HCT116 (cell line): ENCODE data around the gene ITPKB. TPM values are rescaled to one million over a fixed set of nuclear protein-coding genes. Genes with fewer than 3 reads are reported as not detected.

Experiments
- ATAC-seq: fragments of 200-7000 bp; cut with Tn5 transposase; 2 replicates; pipeline ENCODE4 v1.9.1; 2020; ENCODE audit warnings: mild to moderate bottlenecking, moderate library complexity
- BruUV-seq: library from RNA; stranded (reverse); fragments of 400-500 nt; replicated peaks from 2 replicates; lab custom pipeline; 2021; lab: Mats Ljungman, UMichigan
- CTCF ChIA-PET: fragments of 300-600 bp; sonication (Branson Sonifier 250); formaldehyde crosslinking; loops from one replicate; lab custom pipeline; 2021; ENCODE audit warnings: antibody characterized with exemption; lab: Charles Lee
- POLR2A ChIA-PET: fragments of 300-600, 350-600 bp; sonication (Branson Sonifier 250); formaldehyde crosslinking; loops from one replicate; lab custom pipeline; 2021; ENCODE audit warnings: antibody characterized with exemption; lab: Charles Lee
- RAD21 ChIA-PET, 2 experiments: fragments of 300-600 bp; sonication (Branson Sonifier 250); formaldehyde crosslinking; loops; one replicate each; lab custom pipeline; 2023; ENCODE audit warnings: low total read pairs in 2 of 2; ENCODE audit not compliant: uncharacterized antibody in 2 of 2, unreplicated experiment in 2 of 2, low non-redundant PET in 1 of 2; lab: Charles Lee
- DNase-seq: peaks from one replicate; pipeline ENCODE4 v3.0.0-alpha.2; 2010; ENCODE audit warnings: low read depth, low spot score
- H2AFZ ChIP-seq: fragments of 200-600 bp; shearing (Covaris generic), sonication (generic); 2 replicates; pipeline ENCODE4 v1.6.1; 2017; ENCODE audit warnings: low read depth, mixed run types, mixed read lengths, antibody characterized with exemption, low read length; ENCODE audit not compliant: poor library complexity, severe bottlenecking
- H3K27ac ChIP-seq: 2 replicates; pipeline ENCODE4 v1.5.1; 2012; ENCODE audit warnings: low read depth, low read length
- H3K27me3 ChIP-seq: fragments of 200-600 bp; sonication (generic); 2 replicates; pipeline ENCODE4 v1.6.1; 2016; ENCODE audit warnings: mixed run types, low read length, mixed read lengths; ENCODE audit not compliant: insufficient read depth
- H3K36me3 ChIP-seq, 2 experiments: fragments of 200-500 bp in 1 of 2; fragments of 200-600 bp in 1 of 2; sonication (Bioruptor generic) in 1 of 2; sonication (generic) in 1 of 2; 2 replicates each; pipeline versions ENCODE4 v1.5.1 to v1.6.1; 2014 to 2016; ENCODE audit warnings: low read length in 2 of 2, inconsistent platforms in 1 of 2, mixed read lengths in 1 of 2, mixed run types in 1 of 2; ENCODE audit not compliant: insufficient read depth in 2 of 2, control insufficient read depth in 1 of 2
- H3K4me1 ChIP-seq, 2 experiments: fragments of 200-600 bp in 1 of 2; sonication (generic) in 1 of 2; 2 replicates each; pipeline versions ENCODE4 v1.5.1 to v1.6.1; 2012 to 2017; ENCODE audit warnings: low read length in 2 of 2, inconsistent platforms in 1 of 2, mild to moderate bottlenecking in 1 of 2, mixed read lengths in 1 of 2, mixed run types in 1 of 2, moderate library complexity in 1 of 2; ENCODE audit not compliant: insufficient read depth in 2 of 2, control insufficient read depth in 1 of 2
- H3K4me2 ChIP-seq: fragments of 200-600 bp; sonication (generic); 2 replicates; pipeline ENCODE4 v1.6.1; 2017; ENCODE audit warnings: mixed run types, low read length, mixed read lengths
- H3K4me3 ChIP-seq, 2 experiments: fragments of 200-600 bp in 1 of 2; sonication (generic) in 1 of 2; replicated peaks in 1 of 2; 2 replicates each; pipeline ENCODE4 v1.5.1; 2011 to 2016; ENCODE audit warnings: low read length in 2 of 2, control low read depth in 1 of 2, low read depth in 1 of 2, mild to moderate bottlenecking in 1 of 2, mixed read lengths in 1 of 2, mixed run types in 1 of 2
- H3K79me2 ChIP-seq: fragments of 200-600 bp; sonication (generic); 2 replicates; pipeline ENCODE4 v1.6.1; 2017; ENCODE audit warnings: mild to moderate bottlenecking, mixed run types, low read length, moderate library complexity, mixed read lengths; ENCODE audit not compliant: insufficient read depth
- H3K9ac ChIP-seq: fragments of 200-600 bp; sonication (generic); 2 replicates; pipeline ENCODE4 v1.6.1; 2016; ENCODE audit warnings: low read length, mixed read lengths
- H3K9me2 ChIP-seq: fragments of 200-600 bp; sonication (generic), shearing (Covaris generic); 2 replicates; pipeline ENCODE4 v1.6.1; 2017; ENCODE audit warnings: mixed run types, mild to moderate bottlenecking, moderate library complexity; ENCODE audit not compliant: insufficient read depth
- H3K9me3 ChIP-seq, 2 experiments: fragments of 200-500 bp in 1 of 2; fragments of 200-600 bp in 1 of 2; sonication (Bioruptor generic) in 1 of 2; sonication (generic) in 1 of 2; 2 replicates each; pipeline ENCODE4 v1.6.1; 2014 to 2017; ENCODE audit warnings: low read length in 2 of 2, mixed read lengths in 2 of 2, inconsistent platforms in 1 of 2, low read depth in 1 of 2, mild to moderate bottlenecking in 1 of 2, mixed run types in 1 of 2, moderate library complexity in 1 of 2; ENCODE audit not compliant: control insufficient read depth in 1 of 2, insufficient read depth in 1 of 2
- H4K20me1 ChIP-seq: fragments of 200-600 bp; sonication (generic), shearing (Covaris generic); 2 replicates; pipeline ENCODE4 v1.6.1; 2017; ENCODE audit warnings: mixed run types, mild to moderate bottlenecking, moderate library complexity; ENCODE audit not compliant: insufficient read depth
- CBX3 ChIP-seq: IDR thresholded peaks from 2 replicates; pipeline ENCODE4 v1.6.1; 2012; ENCODE audit warnings: low read depth
- CTCF ChIP-seq, 3 experiments: fragments of 200-600 bp in 1 of 3; sonication (generic) in 1 of 3; IDR thresholded peaks in 2 of 3; conservative IDR thresholded peaks in 1 of 3; 2 replicates each; pipeline ENCODE4 v1.5.1; 2012 to 2017; ENCODE audit warnings: low read depth in 2 of 3, low read length in 2 of 3, antibody characterized with exemption in 1 of 3, borderline replicate concordance in 1 of 3, control low read depth in 1 of 3, mild to moderate bottlenecking in 1 of 3, mixed read lengths in 1 of 3, mixed run types in 1 of 3, moderate library complexity in 1 of 3; ENCODE audit not compliant: insufficient read depth in 1 of 3
- EZH2 ChIP-seq: fragments of 200-600 bp; sonication (generic); IDR thresholded peaks from 2 replicates; pipeline ENCODE4 v1.6.1; 2017; ENCODE audit warnings: antibody characterized with exemption, mixed run types
- EZH2phosphoT487 ChIP-seq: fragments of 200-600 bp; IDR thresholded peaks from 2 replicates; pipeline ENCODE4 v1.6.1; 2018; ENCODE audit warnings: antibody characterized with exemption, borderline replicate concordance
- FOSL1 ChIP-seq: IDR thresholded peaks from 2 replicates; pipeline ENCODE4 v1.6.1; 2012; ENCODE audit warnings: low read depth
- POLR2AphosphoS5 ChIP-seq: IDR thresholded peaks from 2 replicates; pipeline ENCODE4 v1.6.1; 2011; ENCODE audit warnings: mild to moderate bottlenecking, low read depth, low read length, moderate library complexity
- SIN3A ChIP-seq: IDR thresholded peaks from 2 replicates; pipeline ENCODE4 v1.6.1; 2012; ENCODE audit warnings: low read depth
- TCF7L2 ChIP-seq: IDR thresholded peaks from 2 replicates; pipeline ENCODE4 v1.7.0; 2011; ENCODE audit warnings: borderline replicate concordance, inconsistent platforms; ENCODE audit not compliant: insufficient read depth, insufficient read length; ENCODE audit errors: extremely low read depth
- ZFX ChIP-seq: fragments of 450-650 bp; IDR thresholded peaks from 2 replicates; pipeline ENCODE4 v1.6.1; 2017
- intact Hi-C: fragments of 100-400 bp; cut with micrococcal nuclease; formaldehyde crosslinking; loops from 2 replicates; pipeline ENCODE4 v1.10.0; 2022
- total RNA-seq: library from RNA; stranded (reverse); gene quantifications from one replicate; pipeline ENCODE4 v1.2.1, GENCODE V29; 2021; ENCODE audit not compliant: unreplicated experiment

The ITPKB gene
- total RNA-seq, 1 experiment from 2014 or later: 4.4 TPM

GRCh38 chr1:226603022-226603857 is 135.8 kb downstream of the ITPKB start:
- H3K9ac ChIP-seq: no peak overlapping the region
- POLR2A ChIA-PET: no interaction called here
- H3K27ac ChIP-seq: no peak overlapping the region

More at GRCh38 chr1:226603022-226603857, 135.8 kb downstream of the ITPKB start:
- H3K4me1 ChIP-seq: peaks cover 0 to 3% of the 10 kb centered on the region in 2 experiments; a peak in 1 of 4 replicates
- RAD21 ChIA-PET: no interaction called here
- H4K20me1 ChIP-seq: no peaks in the 10 kb centered on the region
- H3K36me3 ChIP-seq: no peaks in the 10 kb centered on the region
- intact Hi-C loops: no loop called here
- 0 out of 2 replicates have a peak, but pooled peaks cover 8% of the 10 kb centered on the region for H3K27me3 ChIP-seq
- no peaks in the 10 kb centered on the region for H3K79me2 ChIP-seq
- H3K9me3 ChIP-seq: no peaks in the 10 kb centered on the region
- no peak for DNase-seq
- TF ChIP-seq POLR2AphosphoS5 (no peak), CBX3 (no peak), CTCF (IDR thresholded peaks at IDR 0.05 in 2 of 3, conservative IDR thresholded peaks at IDR 0.05 in 1 of 3; ENCODE audit: borderline replicate concordance in 1 of 3, insufficient read depth in 1 of 3, low read depth in 2 of 3, low read length in 2 of 3) (no peak), EZH2phosphoT487 (no peak), ZFX (no peak), FOSL1 (no peak), SIN3A (no peak), TCF7L2 (no peak), EZH2 (no peak)
- TF ChIP-seq, all 23 proteins: peak for 0
- no peak overlapping the region for H3K4me2 ChIP-seq
- CTCF ChIA-PET: interaction anchor here (1.0 to 1.3 kb wide), 2 partner anchors 10 to 56 kb away, joined by 3 read pairs; no protein-coding TSS in a partner anchor
- no peak overlapping the region for H2AFZ ChIP-seq
- no peak for ATAC-seq
- no peak overlapping the region for H3K4me3 ChIP-seq
- no TSS peak for BruUV-seq
- no peaks in the 10 kb centered on the region for H3K9me2 ChIP-seq
